ENCODE results near the gene ALK.

Gene ALK

GRCh38 chr2:29216609-29216909 lies 704.8 kb downstream of the ALK start:
- TF ChIP-seq EZH2 (optimal IDR thresholded peaks at IDR 0.05; ENCODE audit: low read depth, low read length) (no peak), EZH2phosphoT487 (IDR thresholded peaks at IDR 0.05; ENCODE audit: low read length) (no peak), CTCF (IDR thresholded peaks at IDR 0.05; ENCODE audit: low read length) (no peak)
- H3K27me3 ChIP-seq (replicated peaks; ENCODE audit: insufficient read depth, low read length), result no peaks in the 10 kb centered on the region
- no peaks in the 10 kb centered on the region for H3K4me1 ChIP-seq (ENCODE audit: low read length)
- H4K20me1 ChIP-seq (ENCODE audit: insufficient read depth, low read length), result no peaks in the 10 kb centered on the region
- no peaks in the 10 kb centered on the region for H3K36me3 ChIP-seq (replicated peaks; ENCODE audit: insufficient read depth, low read length)
- no peak for DNase-seq
- H3K9ac ChIP-seq (ENCODE audit: low read length), result no peak overlapping the region
- no peak overlapping the region for H3K27ac ChIP-seq (ENCODE audit: low read length)
- no peaks in the 10 kb centered on the region for H3F3A ChIP-seq (ENCODE audit: insufficient read depth, low read length)
- no peak overlapping the region for H3K4me2 ChIP-seq (ENCODE audit: low read depth, low read length)
- no peak overlapping the region for H2AFZ ChIP-seq (ENCODE audit: low read length)
- H3K9me2 ChIP-seq (replicated peaks; ENCODE audit: insufficient read depth, low read length), result no peaks in the 10 kb centered on the region
- H3K79me2 ChIP-seq (ENCODE audit: low read length), result no peaks in the 10 kb centered on the region
- H3K9me3 ChIP-seq (replicated peaks; ENCODE audit: insufficient read depth, low read length), result no peaks in the 10 kb centered on the region
- H3K4me3 ChIP-seq (ENCODE audit: low read length), result no peak overlapping the region

- no peaks in the 10 kb centered on the region for H3K9me2 ChIP-seq (replicated peaks; ENCODE audit: insufficient read depth, low read length)
- H3F3A ChIP-seq (ENCODE audit: insufficient read depth, low read length), result no peaks in the 10 kb centered on the region
- H3K36me3 ChIP-seq (replicated peaks; ENCODE audit: insufficient read depth, low read length), result no peaks in the 10 kb centered on the region
- no peaks in the 10 kb centered on the region for H3K4me1 ChIP-seq (ENCODE audit: low read length)
- H3K27ac ChIP-seq (ENCODE audit: low read length), result no peak overlapping the region
- no peak for DNase-seq
- H3K79me2 ChIP-seq (ENCODE audit: low read length), result no peaks in the 10 kb centered on the region
- H3K4me3 ChIP-seq (ENCODE audit: low read length), result no peak overlapping the region
- H2AFZ ChIP-seq (ENCODE audit: low read length), result no peak overlapping the region
- no peaks in the 10 kb centered on the region for H3K27me3 ChIP-seq (replicated peaks; ENCODE audit: insufficient read depth, low read length)
- no peaks in the 10 kb centered on the region for H4K20me1 ChIP-seq (ENCODE audit: insufficient read depth, low read length)
- no peak overlapping the region for H3K9ac ChIP-seq (ENCODE audit: low read length)
- no peaks in the 10 kb centered on the region for H3K9me3 ChIP-seq (replicated peaks; ENCODE audit: insufficient read depth, low read length)
- no peak overlapping the region for H3K4me2 ChIP-seq (ENCODE audit: low read depth, low read length)
- no peak for TF ChIP-seq EZH2 (optimal IDR thresholded peaks at IDR 0.05; ENCODE audit: low read depth, low read length)
- TF ChIP-seq CTCF (IDR thresholded peaks at IDR 0.05; ENCODE audit: low read length), result no peak
- TF ChIP-seq EZH2phosphoT487 (IDR thresholded peaks at IDR 0.05; ENCODE audit: low read length), result no peak
Measured at GRCh38 chr2:29215739-29216608, 705.4 kb downstream of the ALK start.

- Histone ChIP-seq H3K4me1 (ENCODE audit: low read length) (no peaks in the 10 kb centered on the region), H3K79me2 (ENCODE audit: low read length) (no peaks in the 10 kb centered on the region), H4K20me1 (ENCODE audit: insufficient read depth, low read length) (no peaks in the 10 kb centered on the region), H3K4me2 (ENCODE audit: low read depth, low read length) (no peak overlapping the region), H3K27me3 (replicated peaks; ENCODE audit: insufficient read depth, low read length) (no peaks in the 10 kb centered on the region), H3K9me2 (replicated peaks; ENCODE audit: insufficient read depth, low read length) (no peaks in the 10 kb centered on the region), H3F3A (ENCODE audit: insufficient read depth, low read length) (no peaks in the 10 kb centered on the region), H3K9me3 (replicated peaks; ENCODE audit: insufficient read depth, low read length) (no peaks in the 10 kb centered on the region), H3K36me3 (replicated peaks; ENCODE audit: insufficient read depth, low read length) (no peaks in the 10 kb centered on the region), H3K27ac (ENCODE audit: low read length) (no peak overlapping the region), H3K4me3 (ENCODE audit: low read length) (no peak overlapping the region), H2AFZ (ENCODE audit: low read length) (no peak overlapping the region), H3K9ac (ENCODE audit: low read length) (no peak overlapping the region)
- no peak for DNase-seq
- TF ChIP-seq CTCF (IDR thresholded peaks at IDR 0.05; ENCODE audit: low read length) (no peak), EZH2 (optimal IDR thresholded peaks at IDR 0.05; ENCODE audit: low read depth, low read length) (no peak), EZH2phosphoT487 (IDR thresholded peaks at IDR 0.05; ENCODE audit: low read length) (no peak)
Measured at GRCh38 chr2:29215073-29215472, 706.3 kb downstream of the ALK start.
